GM12891 (cell line): Measurements from ENCODE around the gene NUDT2.
"Not testable (repeated sequence)": the region's sequence is repeated elsewhere in the genome, so short reads cannot be mapped to it uniquely, and the experiment has no call there.

ENCODE experiments used
- POLR2A ChIP-seq: IDR thresholded peaks from 2 replicates; pipeline ENCODE4 v1.6.1; 2011; ENCODE audit warnings: low read depth, low read length, control low read depth
- POLR2AphosphoS5 ChIP-seq: IDR thresholded peaks from 2 replicates; pipeline ENCODE4 v1.6.1; 2011; ENCODE audit warnings: low read depth, low read length, control low read depth
- POU2F2 ChIP-seq: IDR thresholded peaks from 2 replicates; pipeline ENCODE4 v1.6.1; 2011; ENCODE audit warnings: low read depth, mild to moderate bottlenecking, control low read depth, low read length, moderate library complexity
- TAF1 ChIP-seq: IDR thresholded peaks from 2 replicates; pipeline ENCODE4 v1.6.1; 2011; ENCODE audit warnings: low read depth, low read length, control low read depth

GRCh38 chr9:34308316-34308715 lies 21.1 kb upstream of the NUDT2 start:
- not testable (repeated sequence) for TF ChIP-seq POLR2AphosphoS5, POLR2A, TAF1, POU2F2
